ENCODE data around the gene ZNF486.
"Not testable (repeated sequence)": the region's sequence is repeated elsewhere in the genome, so short reads cannot be mapped to it uniquely, and the experiment has no call there.

Gene ZNF486

DNA sequence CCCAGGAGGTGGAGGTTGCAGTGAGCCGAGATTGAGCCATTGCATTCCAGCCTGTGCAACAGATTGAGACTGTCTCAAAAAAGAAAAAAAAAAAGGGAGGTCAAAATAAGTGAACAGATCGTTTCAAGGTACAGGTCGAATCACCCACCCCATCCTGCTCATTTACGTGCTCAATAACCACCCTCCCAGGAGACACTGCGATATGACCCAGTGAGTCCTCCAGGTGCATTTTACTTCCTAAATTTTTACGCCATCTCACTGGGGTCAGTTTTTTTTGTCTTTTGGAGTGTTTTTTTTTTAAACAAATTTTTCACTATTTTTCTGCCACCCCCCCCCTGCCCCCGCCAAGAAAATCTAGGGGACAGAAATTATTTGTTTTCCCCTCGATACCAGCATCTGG, 68.1 kb downstream of the ZNF486 start:
- no peak for DNase-seq

DNA sequence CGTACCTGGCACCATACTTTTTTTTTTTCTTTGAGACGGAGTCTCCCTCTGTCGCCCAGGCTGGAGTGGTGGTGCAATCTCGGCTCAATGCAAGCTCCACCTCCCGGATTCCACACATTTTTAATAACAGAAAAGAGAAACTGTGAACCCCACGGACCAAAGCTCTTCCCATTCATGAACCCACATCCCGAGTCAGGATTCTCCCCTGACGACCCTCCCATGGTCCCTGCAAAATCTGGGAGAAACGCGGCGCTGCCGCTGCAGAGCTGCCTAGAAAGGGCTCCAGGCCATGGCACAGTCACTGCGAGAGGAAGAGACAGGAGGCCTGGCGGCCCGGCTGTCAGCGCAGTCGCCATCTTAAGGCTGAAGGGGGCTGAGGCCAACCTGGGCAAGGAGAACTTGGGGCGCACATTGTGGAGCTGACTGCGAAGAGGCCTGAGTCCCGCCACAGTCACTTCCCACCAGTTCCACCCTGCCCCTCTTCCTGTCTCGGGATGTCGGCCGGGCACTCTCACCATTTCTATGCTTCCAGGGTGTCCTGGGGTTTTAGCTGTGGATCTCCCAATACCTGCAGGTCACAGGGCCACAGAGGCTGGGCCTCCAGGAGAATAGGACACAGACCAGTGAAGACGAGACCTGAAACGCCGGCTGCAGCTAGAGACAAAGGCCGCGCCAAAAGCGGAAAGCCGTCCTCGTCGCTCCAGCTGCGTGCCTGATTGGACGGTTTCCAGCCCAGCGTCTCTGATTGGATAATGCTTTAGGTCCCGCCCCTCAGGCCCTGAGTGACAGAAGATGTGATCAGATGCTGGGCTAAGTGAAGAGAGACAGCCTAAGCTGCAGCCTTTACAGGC, 71.0 kb downstream of the ZNF486 start:
- DNase-seq, result peak; percentile 78 to 80

DNA sequence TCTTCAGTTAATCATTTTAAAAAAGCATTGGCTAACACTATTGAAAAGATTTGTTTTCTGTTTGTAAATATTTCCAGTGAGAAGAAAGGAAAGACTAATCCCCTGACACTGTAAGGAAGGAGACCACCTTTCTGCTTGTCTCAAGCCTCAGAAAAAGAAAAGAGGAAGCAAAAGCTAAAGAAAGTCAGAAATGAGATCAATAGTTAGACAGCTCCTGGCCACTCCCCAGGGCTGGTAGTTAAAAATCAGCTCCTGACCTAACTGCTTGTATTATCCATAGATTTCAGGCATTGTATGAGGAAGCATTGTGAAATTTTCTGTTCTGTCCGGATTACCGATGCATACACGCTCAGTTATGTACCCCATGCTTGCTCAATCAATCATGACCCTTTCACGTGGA, 76.6 kb downstream of the ZNF486 start:
- DNase-seq, result no peak

DNA sequence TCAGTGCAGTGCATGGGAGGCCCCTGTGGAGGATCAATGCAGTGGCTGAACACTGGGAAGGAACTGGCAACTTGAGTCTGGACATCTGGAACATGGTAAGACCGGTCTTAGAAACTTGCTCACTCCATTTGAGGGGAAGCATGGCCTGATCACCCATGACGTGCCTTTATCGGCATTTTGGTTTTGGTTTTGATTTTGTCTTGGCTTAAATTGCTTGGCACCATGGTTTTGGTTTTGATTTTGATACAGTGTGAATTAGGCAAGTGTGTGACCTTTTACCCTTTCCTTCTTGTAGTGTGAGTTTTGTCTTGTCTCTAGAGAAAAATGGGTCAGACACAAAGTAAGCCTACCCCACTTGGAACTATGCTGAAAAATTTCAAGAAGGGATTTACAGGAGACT, 77.3 kb downstream of the ZNF486 start:
- DNase-seq, result no peak

DNA sequence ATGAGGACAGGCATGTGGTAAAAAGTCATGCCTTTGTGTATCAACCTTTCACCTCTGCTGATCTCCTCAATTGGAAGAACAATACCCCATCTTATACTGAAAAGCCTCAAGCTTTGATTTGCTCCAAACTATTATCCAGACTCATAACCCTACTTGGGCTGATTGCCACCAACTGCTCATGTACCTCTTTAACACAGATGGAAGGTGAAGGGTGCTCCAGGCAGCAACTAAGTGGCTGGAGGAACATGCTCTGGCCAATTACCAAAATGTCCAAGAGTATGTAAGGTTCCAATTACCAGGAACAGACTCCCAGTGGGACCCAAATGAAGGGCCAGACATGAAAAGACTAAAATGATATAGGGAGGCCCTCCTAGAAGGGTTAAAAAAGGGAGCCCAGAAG, 78.3 kb downstream of the ZNF486 start:
- DNase-seq, result no peak

DNA sequence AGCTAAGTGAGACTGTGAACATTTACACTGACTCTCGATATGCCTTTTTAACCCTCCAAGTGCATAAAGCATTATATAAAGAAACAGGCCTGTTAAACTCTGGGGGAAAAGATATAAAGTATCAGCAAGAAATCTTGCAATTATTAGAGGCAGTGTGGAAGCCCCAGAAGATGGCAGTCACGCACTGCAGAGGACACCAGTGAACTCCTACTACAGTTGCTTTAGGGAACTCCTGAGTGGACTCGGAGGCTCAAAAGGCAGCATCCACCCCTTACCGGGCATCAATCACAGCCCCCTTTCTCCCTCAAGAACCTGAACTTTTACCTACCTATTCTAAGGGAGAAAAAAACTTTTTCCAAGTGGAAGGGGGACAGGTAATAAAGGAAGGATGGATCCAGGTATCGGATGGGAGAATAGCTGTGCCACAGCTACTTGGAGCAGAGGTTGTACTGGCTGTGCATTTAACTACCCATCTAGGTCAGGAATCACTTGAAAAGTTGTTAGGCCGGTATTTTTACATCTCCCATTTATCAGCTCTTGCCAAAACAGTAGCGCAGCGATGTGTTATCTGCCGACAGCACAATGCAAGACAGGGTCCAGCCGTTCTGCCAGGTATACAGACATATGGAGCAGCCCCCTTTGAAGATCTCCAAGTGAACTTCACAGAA, 80.1 kb downstream of the ZNF486 start:
- DNase-seq, result no peak

DNA sequence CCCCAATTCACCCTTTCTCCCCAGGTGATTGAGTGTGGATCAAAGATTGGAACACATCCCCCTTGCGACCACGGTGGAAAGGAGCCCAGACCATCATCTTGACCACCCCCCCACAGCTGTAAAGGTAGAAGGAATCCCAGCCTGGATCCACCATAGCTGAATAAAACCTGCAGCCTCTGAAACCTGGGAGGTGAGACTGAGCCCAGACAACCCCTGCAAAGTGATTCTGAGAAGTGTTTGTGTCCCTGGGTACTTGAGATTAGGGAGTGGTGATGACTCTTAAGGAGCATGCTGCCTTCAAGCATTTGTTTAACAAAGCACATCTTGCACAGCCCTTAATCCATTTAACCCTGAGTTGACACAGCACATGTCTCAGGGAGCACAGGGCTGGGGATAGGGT, 81.2 kb downstream of the ZNF486 start:
- not testable (repeated sequence) for DNase-seq
